ENCODE measurements around the gene HSD11B2. TPM values are rescaled to one million over a fixed set of nuclear protein-coding genes. Genes with fewer than 3 reads are reported as not detected.

Gene HSD11B2
- total RNA-seq, 4 donors from 2014 or later, result 0.20 to 2.9 (median 0.60) TPM; not detected in 1

DNA sequence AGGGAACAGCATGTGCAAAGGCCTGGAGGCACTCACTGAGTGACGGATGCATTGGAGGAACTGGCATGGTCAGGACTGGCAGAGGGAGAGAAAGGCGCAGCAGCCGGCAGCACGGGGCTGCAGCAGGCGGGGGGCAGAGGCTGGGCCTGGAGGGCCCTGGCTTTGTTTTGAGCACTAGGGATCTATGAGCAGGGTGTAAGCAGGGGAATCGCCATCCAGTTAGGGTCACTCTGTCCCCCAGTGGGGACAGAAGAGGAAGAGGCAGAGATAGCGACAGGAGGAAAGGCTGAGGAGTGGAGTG lies 14.2 kb downstream of the HSD11B2 start:
- Histone ChIP-seq H3K4me3 (no peak overlapping the region), H3K4me1 (peaks cover 0 to 73% (median 44%) of the 10 kb centered on the region in 4 donors), H3K27ac (peak overlapping the region in 2 of 4 donors; percentile 50 to 70), H3K9me3 (no peaks in the 10 kb centered on the region), H3K27me3 (no peaks in the 10 kb centered on the region), H3K36me3 (peaks cover 0 to 37% (median 3%) of the 10 kb centered on the region in 3 donors)
- DNase-seq (ENCODE audit: low spot score in 2 of 2), result no peak
- WGBS, 2 donors, result 81 to 89% methylated on average over 7 of the region's 7 CpGs
- no peak for TF ChIP-seq POLR2A (IDR thresholded peaks at IDR 0.05)
- TF ChIP-seq, protein P1, sequence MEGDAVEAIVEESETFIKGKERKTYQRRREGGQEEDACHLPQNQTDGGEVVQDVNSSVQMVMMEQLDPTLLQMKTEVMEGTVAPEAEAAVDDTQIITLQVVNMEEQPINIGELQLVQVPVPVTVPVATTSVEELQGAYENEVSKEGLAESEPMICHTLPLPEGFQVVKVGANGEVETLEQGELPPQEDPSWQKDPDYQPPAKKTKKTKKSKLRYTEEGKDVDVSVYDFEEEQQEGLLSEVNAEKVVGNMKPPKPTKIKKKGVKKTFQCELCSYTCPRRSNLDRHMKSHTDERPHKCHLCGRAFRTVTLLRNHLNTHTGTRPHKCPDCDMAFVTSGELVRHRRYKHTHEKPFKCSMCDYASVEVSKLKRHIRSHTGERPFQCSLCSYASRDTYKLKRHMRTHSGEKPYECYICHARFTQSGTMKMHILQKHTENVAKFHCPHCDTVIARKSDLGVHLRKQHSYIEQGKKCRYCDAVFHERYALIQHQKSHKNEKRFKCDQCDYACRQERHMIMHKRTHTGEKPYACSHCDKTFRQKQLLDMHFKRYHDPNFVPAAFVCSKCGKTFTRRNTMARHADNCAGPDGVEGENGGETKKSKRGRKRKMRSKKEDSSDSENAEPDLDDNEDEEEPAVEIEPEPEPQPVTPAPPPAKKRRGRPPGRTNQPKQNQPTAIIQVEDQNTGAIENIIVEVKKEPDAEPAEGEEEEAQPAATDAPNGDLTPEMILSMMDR (IDR thresholded peaks at IDR 0.05), result no peak
- TF ChIP-seq EP300 (IDR thresholded peaks at IDR 0.05), result no peak

DNA sequence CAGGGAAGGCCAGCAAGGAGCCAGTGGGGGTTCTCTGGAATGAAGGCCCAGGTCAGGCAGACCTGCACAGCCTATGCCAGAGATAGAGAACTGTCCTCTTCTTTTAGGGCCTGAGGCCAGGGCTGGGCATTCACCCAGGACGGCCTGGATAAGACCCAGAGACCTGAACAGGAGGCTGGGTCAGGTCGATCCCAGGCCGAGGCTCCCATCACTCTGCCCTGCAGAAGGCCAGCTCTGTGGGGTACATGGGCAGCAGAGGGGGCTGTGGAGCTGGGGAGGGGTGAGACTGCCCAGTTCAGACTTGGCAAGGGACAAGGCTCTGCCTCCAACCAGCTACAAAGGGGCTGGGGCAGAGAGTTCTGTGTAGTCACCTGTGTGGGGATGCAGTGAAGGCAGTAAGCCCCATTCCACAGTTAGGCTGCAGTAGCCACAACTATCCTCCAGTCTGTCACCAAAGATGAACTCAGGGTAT lies 14.6 kb downstream of the HSD11B2 start:
- Histone ChIP-seq H3K27ac (peak overlapping the region in 3 of 4 donors; percentile 13 to 70 (median 50)), H3K9me3 (no peaks in the 10 kb centered on the region), H3K36me3 (peaks cover 0 to 33% (median 3%) of the 10 kb centered on the region in 3 donors), H3K4me1 (peaks cover 0 to 77% (median 45%) of the 10 kb centered on the region in 4 donors), H3K27me3 (no peaks in the 10 kb centered on the region), H3K4me3 (no peak overlapping the region)
- DNase-seq (ENCODE audit: low spot score in 2 of 2), result no peak
- no peak for TF ChIP-seq POLR2A (IDR thresholded peaks at IDR 0.05)
- TF ChIP-seq, protein P1 (IDR thresholded peaks at IDR 0.05), result no peak
- TF ChIP-seq EP300 (IDR thresholded peaks at IDR 0.05), result no peak
- WGBS, 2 donors, result 51 to 54% methylated on average over 3 of the region's 3 CpGs

DNA sequence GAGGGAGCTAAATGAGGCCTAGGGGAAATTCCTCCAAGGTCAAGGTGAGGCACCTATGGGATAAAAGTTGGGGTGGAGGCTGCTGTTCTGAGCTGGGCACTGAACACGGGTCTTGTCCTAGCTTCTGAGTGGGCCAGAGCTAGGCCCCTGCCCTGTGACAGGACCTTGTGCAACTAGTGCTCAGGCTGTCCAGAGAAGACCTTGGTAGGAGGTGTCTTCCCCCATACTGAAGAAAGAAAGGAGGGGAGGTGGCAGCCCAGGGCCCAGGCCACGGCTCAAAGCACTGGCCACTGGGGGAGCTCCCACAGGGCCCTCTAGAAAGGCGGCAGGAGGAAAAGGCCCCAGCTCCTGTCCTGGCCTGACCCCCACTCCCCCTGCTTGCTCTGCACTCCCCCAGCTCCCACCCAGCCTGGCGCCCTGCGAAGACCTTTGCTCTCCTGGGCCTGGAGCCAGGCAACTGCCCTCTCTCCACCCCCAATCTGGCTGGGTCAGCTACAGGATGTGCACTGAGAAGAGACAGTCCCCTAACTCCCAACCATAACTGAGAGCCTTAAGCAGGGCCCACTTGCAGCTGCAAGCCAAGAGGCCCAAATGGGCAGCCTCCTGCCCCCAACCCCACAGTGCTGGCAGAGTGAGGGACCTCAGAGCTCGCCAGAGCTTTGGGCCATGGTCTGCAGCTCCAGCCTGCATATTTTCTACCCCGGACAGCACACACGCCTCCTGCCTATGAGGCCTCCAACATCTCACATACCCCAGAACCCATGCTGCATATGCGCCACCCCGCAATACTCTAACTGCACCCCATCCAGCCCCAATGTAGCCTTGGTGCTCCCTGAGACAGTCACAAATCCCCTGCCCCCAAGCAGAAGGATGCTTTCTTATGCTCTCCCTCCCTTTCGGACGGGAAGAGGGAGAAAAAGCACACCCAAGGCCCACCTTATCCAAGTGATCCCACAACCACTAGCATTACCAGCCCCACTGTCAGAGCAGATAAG lies 15.3 kb downstream of the HSD11B2 start:
- no peak for TF ChIP-seq POLR2A (IDR thresholded peaks at IDR 0.05)
- TF ChIP-seq EP300 (IDR thresholded peaks at IDR 0.05), result no peak
- TF ChIP-seq, protein P1 (IDR thresholded peaks at IDR 0.05), result no peak
- Histone ChIP-seq H3K9me3 (no peaks in the 10 kb centered on the region), H3K27me3 (no peaks in the 10 kb centered on the region), H3K36me3 (peaks cover 0 to 34% (median 3%) of the 10 kb centered on the region in 3 donors), H3K4me1 (peaks cover 0 to 84% (median 48%) of the 10 kb centered on the region in 4 donors), H3K4me3 (no peak overlapping the region), H3K27ac (peak overlapping the region in 3 of 4 donors; percentile 13 to 70 (median 50))
- no peak for DNase-seq (ENCODE audit: low spot score in 2 of 2)
- 39 to 60% methylated on average over 9 to 12 of the region's 12 CpGs for WGBS, 2 donors

DNA sequence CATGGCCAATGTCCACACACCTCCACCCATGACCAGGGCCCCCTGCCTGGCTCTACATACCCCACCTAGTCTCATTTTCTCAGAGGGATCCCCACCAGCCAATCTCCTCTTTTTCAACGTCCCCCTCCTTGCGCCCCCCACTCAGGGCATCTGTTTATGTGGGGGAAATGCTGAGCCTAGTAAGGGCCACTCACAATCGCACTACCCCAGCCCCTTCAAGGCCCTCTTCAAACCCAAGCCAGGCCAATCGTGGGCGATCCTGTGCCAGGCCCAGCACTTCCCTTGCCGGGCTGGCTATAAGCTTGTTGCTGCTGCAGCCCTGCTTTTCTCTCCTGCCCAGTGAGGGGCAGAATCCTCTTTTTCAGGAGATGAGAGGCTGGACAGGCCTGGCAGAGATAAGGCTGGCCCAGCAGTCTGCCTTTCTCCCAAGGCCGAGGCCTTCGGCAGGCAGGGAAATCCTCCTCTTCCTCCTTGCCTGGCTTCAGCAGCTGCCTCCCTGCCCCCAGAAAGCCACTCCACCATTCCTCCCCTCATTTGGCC lies 16.1 kb downstream of the HSD11B2 start:
- peaks cover 0 to 39% (median 3%) of the 10 kb centered on the region in 3 donors for H3K36me3 ChIP-seq
- WGBS, 2 donors, result 50 to 87% methylated on average over 6 to 8 of the region's 8 CpGs
- H3K4me1 ChIP-seq, result peaks cover 0 to 89% (median 52%) of the 10 kb centered on the region in 4 donors
- H3K4me3 ChIP-seq, result no peak overlapping the region
- no peaks in the 10 kb centered on the region for H3K9me3 ChIP-seq
- DNase-seq (ENCODE audit: low spot score in 2 of 2), result no peak
- H3K27ac ChIP-seq, result peak overlapping the region in 2 of 4 donors; percentile 13 to 42
- H3K27me3 ChIP-seq, result no peaks in the 10 kb centered on the region
- TF ChIP-seq EP300 (IDR thresholded peaks at IDR 0.05) (no peak), POLR2A (IDR thresholded peaks at IDR 0.05) (no peak)
- TF ChIP-seq, protein P1 (IDR thresholded peaks at IDR 0.05), result no peak

All from tibial nerve (tissue), 4 donors.